Spleen (tissue), 11 donors: ENCODE measurements around the gene GALK1. TPM values are rescaled to one million over a fixed set of nuclear protein-coding genes. Genes with fewer than 3 reads are reported as not detected.

Experiments
- DNase-seq: peaks from one replicate; pipeline ENCODE4 v3.0.0-alpha.2; 2020
- H3K27ac ChIP-seq, 8 donors: fragments of 200-600 bp; sonication (generic) in 7 of 8; 1 replicate in 4 of 8; 2 replicates in 4 of 8; pipeline versions ENCODE4 v1.5.0 to v1.8.0; 2016 to 2021; ENCODE audit warnings: inconsistent platforms in 4 of 8, mild to moderate bottlenecking in 4 of 8, moderate library complexity in 1 of 8
- H3K27me3 ChIP-seq, 7 donors: fragments of 200-600 bp; sonication (generic) in 6 of 7; replicated peaks in 1 of 7; 1 replicate in 4 of 7; 2 replicates in 3 of 7; pipeline versions ENCODE4 v1.5.0 to v1.8.0; 2016 to 2021; ENCODE audit warnings: inconsistent platforms in 3 of 7, mild to moderate bottlenecking in 1 of 7
- H3K36me3 ChIP-seq, 6 donors: fragments of 200-600 bp; sonication (generic) in 5 of 6; 1 replicate in 4 of 6; 2 replicates in 2 of 6; pipeline versions ENCODE4 v1.5.0 to v1.8.0; 2016 to 2021; ENCODE audit warnings: inconsistent platforms in 2 of 6
- H3K4me1 ChIP-seq, 6 donors: fragments of 200-600 bp; sonication (generic) in 5 of 6; 1 replicate in 3 of 6; 2 replicates in 3 of 6; pipeline versions ENCODE4 v1.5.0 to v1.8.0; 2016 to 2021; ENCODE audit warnings: inconsistent platforms in 3 of 6
- H3K4me3 ChIP-seq, 8 donors: fragments of 200-600 bp; sonication (generic) in 7 of 8; 1 replicate in 4 of 8; 2 replicates in 4 of 8; pipeline versions ENCODE4 v1.5.0 to v1.8.0; 2016 to 2021; ENCODE audit warnings: inconsistent platforms in 4 of 8, mild to moderate bottlenecking in 4 of 8, moderate library complexity in 2 of 8
- H3K9me3 ChIP-seq, 8 donors: fragments of 200-600 bp; sonication (generic) in 7 of 8; 1 replicate in 4 of 8; 2 replicates in 4 of 8; pipeline versions ENCODE4 v1.5.0 to v1.8.0; 2016 to 2021; ENCODE audit warnings: inconsistent platforms in 4 of 8
- CTCF ChIP-seq, 11 experiments: fragments of 200-600 bp in 7 of 11; fragments of 450-650 bp in 4 of 11; sonication (generic) in 4 of 11; IDR thresholded peaks in 8 of 11; conservative IDR thresholded peaks in 3 of 11; 1 replicate in 7 of 11; 2 replicates in 4 of 11; pipeline versions ENCODE4 v1.4.0 to v1.8.0; 2016 to 2021; ENCODE audit warnings: antibody characterized with exemption in 11 of 11, inconsistent platforms in 4 of 11, mild to moderate bottlenecking in 1 of 11
- POLR2A ChIP-seq, 3 donors: fragments of 450-650 bp; IDR thresholded peaks; one replicate each; pipeline ENCODE4 v1.5.1; 2017; ENCODE audit warnings: antibody characterized with exemption in 3 of 3, mild to moderate bottlenecking in 1 of 3
- POLR2AphosphoS5 ChIP-seq, 3 donors: sonication (generic); formaldehyde crosslinking; IDR thresholded peaks; one replicate each; pipeline ENCODE4 v1.5.1; 2017; ENCODE audit warnings: antibody characterized with exemption in 3 of 3
- WGBS, 5 donors: extraction: QIAGEN DNeasy Blood & Tissue Kit in 3 of 5; methylation state at CpG; one replicate each; pipeline versions ENCODE4 v1.1.5 to v1.1.7; 2013 to 2018; 5-methylcytosine and 5-hydroxymethylcytosine counted together
- intact Hi-C: fragments of 100-400 bp; cut with DNase I; formaldehyde crosslinking; loops from one replicate; pipeline ENCODE4 v1.15.0; 2023; ENCODE audit warnings: low total_unique reads
- polyA plus RNA-seq, 3 donors: library from polyadenylated mRNA; stranded (reverse); fragments of 200-250 nt; gene quantifications; one replicate each; pipeline ENCODE4 v1.2.1, GENCODE V29; 2013
- total RNA-seq, 7 donors: library from RNA; depleted of rRNA in 3 of 7; stranded (reverse); fragments of >200 nt in 3 of 7; fragmentation: NEBNext Ultra II Directional in 4 of 7; extraction: Animal tissue kit (Norgen Biotek cat#: 25700) in 4 of 7; gene quantifications; one replicate each; pipeline versions ENCODE4 v1.1.0 to v1.2.1, GENCODE V29; 2016 to 2021
- donor health status: healthy with polysubstance abuse.
- donor health status: DM: no; HTN: no; CAD: no; lungs with moderate emphysema.
- donor health status: DM: no; HTN: no; CAD: no.
- donor health status: Bipolar disorder and iron deficiency.
- donor health status: healthy.
- donor health status: DM: no; HTN: no; CAD: no.
- donor health status: DM: yes; HTN: yes; CAD: no.

GALK1 gene
- total and polyA plus RNA-seq, 10 donors = 23.5 to 45.9 (median 34.0) TPM

- peaks cover 0 to 62% (median 13%) of the 10 kb centered on the region in 6 donors for H3K36me3 ChIP-seq
- no peak overlapping the region for H3K27ac ChIP-seq
- TF ChIP-seq CTCF (IDR thresholded peaks at IDR 0.05 in 8 of 11, conservative IDR thresholded peaks at IDR 0.05 in 3 of 11) (no peak), POLR2AphosphoS5 (IDR thresholded peaks at IDR 0.05) (no peak), POLR2A (IDR thresholded peaks at IDR 0.05) (no peak)
- no peak overlapping the region for H3K4me3 ChIP-seq
- H3K4me1 ChIP-seq = peaks cover 12 to 73% (median 26%) of the 10 kb centered on the region in 6 donors
- no peaks in the 10 kb centered on the region for H3K27me3 ChIP-seq
- intact Hi-C loops = no loop called here
- WGBS, 5 donors = 74 to 92% (median 85%) methylated on average over 6 of the region's 6 CpGs
- DNase-seq = no peak
- no peaks in the 10 kb centered on the region for H3K9me3 ChIP-seq
These were observed 26.3 kb upstream of the GALK1 start for GRCh38 chr17:75791254-75791653.

- intact Hi-C loops = no loop called here
- H3K9me3 ChIP-seq = no peaks in the 10 kb centered on the region
- peaks cover 45 to 94% (median 59%) of the 10 kb centered on the region in 6 donors for H3K4me1 ChIP-seq
- peak overlapping the region; percentile 98 to 100 (median 99) for H3K27ac ChIP-seq
- TF ChIP-seq POLR2AphosphoS5 (IDR thresholded peaks at IDR 0.05) = peak; percentile 93 to 97 (median 93)
- peak in 2 of 3 donors; percentile 11 to 62 for TF ChIP-seq POLR2A (IDR thresholded peaks at IDR 0.05)
- peak in 1 of 11 experiments; percentile 6 for TF ChIP-seq CTCF (IDR thresholded peaks at IDR 0.05 in 8 of 11, conservative IDR thresholded peaks at IDR 0.05 in 3 of 11)
- H3K4me3 ChIP-seq = peak overlapping the region; percentile 20 to 75 (median 50)
- 7 to 14% (median 11%) methylated on average over 30 to 43 of the region's 43 CpGs for WGBS, 5 donors
- H3K36me3 ChIP-seq = peaks cover 0 to 3% (median 0%) of the 10 kb centered on the region in 6 donors
- DNase-seq = peak; percentile 87
- no peaks in the 10 kb centered on the region for H3K27me3 ChIP-seq
These were observed 20.3 kb upstream of the GALK1 start for GRCh38 chr17:75785016-75785890.

- TF ChIP-seq CTCF (IDR thresholded peaks at IDR 0.05 in 8 of 11, conservative IDR thresholded peaks at IDR 0.05 in 3 of 11) (peak in 5 of 11 experiments; percentile 8 to 39 (median 19)), POLR2AphosphoS5 (IDR thresholded peaks at IDR 0.05) (peak in 1 of 3 donors; percentile 75), POLR2A (IDR thresholded peaks at IDR 0.05) (peak in 2 of 3 donors; percentile 40 to 48)
- no peaks in the 10 kb centered on the region for H3K36me3 ChIP-seq
- H3K27me3 ChIP-seq = no peaks in the 10 kb centered on the region
- peak within 1 kb of the TSS; percentile 98 to 100 (median 99) for H3K27ac ChIP-seq
- intact Hi-C loops = no loop called here
- H3K4me1 ChIP-seq = peaks cover 49 to 93% (median 64%) of the 10 kb centered on the region in 6 donors
- WGBS, 5 donors = 0 to 1% (median 0%) methylated on average over 27 to 45 of the region's 45 CpGs
- peak; percentile 98 for DNase-seq
- H3K9me3 ChIP-seq = no peaks in the 10 kb centered on the region
- H3K4me3 ChIP-seq = peak within 1 kb of the TSS; percentile 20 to 75 (median 50)
These were observed 19.6 kb upstream of the GALK1 start, which contains the start of gene UNK for GRCh38 chr17:75784473-75785015. UNK (plus strand) TSS chr17:75784806; CDS start chr17:75784881, 75 bp downstream.
